PC-3 (cell line): Measurements from ENCODE around the gene SLC27A4.

ENCODE experiments used
- CTCF ChIP-seq: fragments of 300-600 bp; sonication (generic); conservative IDR thresholded peaks from 2 replicates; pipeline ENCODE4 v1.5.1; 2017; ENCODE audit warnings: antibody characterized with exemption, low read depth, mild to moderate bottlenecking, low read length
- EZH2 ChIP-seq: fragments of 300-600 bp; sonication (generic); IDR thresholded peaks from one replicate; pipeline ENCODE4 v1.6.1; 2017; ENCODE audit warnings: antibody characterized with exemption, mild to moderate bottlenecking, low read length; ENCODE audit not compliant: unreplicated experiment
- EZH2phosphoT487 ChIP-seq: fragments of 300-600 bp; sonication (generic); IDR thresholded peaks from 2 replicates; pipeline ENCODE4 v1.6.1; 2018; ENCODE audit warnings: mild to moderate bottlenecking, antibody characterized with exemption, low read length, borderline replicate concordance

GRCh38 chr9:128292009-128292408 is 48.3 kb upstream of the SLC27A4 start:
- TF ChIP-seq CTCF: no peak
- TF ChIP-seq EZH2: no peak
- TF ChIP-seq EZH2phosphoT487: no peak
